T-helper 17 cell (primary cell): ENCODE data around the gene ADCY5. TPM values are rescaled to one million over a fixed set of nuclear protein-coding genes. Genes with fewer than 3 reads are reported as not detected.

Experiments
- ATAC-seq: fragments of 150-1000 bp; cut with Tn5 transposase; 2 replicates; pipeline ENCODE4 v1.10.0; 2021; ENCODE audit warnings: mild to moderate bottlenecking, moderate library complexity
- DNase-seq, 3 donors: peaks; one replicate each; pipeline versions ENCODE4 v3.0.0 to v3.0.0-alpha.2; 2020 to 2021
- H3K9me3 ChIP-seq: one replicate; pipeline ENCODE4 v1.7.0; 2013; ENCODE audit warnings: low read length, mild to moderate bottlenecking; ENCODE audit not compliant: control insufficient read depth, poor library complexity, severe bottlenecking
- H3K27ac Mint-ChIP-seq: one replicate; pipeline ENCODE4 v1.8.0; 2022; ENCODE audit warnings: mild to moderate bottlenecking, moderate library complexity, mixed read lengths
- H3K27me3 Mint-ChIP-seq: one replicate; pipeline ENCODE4 v1.8.0; 2022; ENCODE audit warnings: mixed read lengths
- H3K36me3 Mint-ChIP-seq: one replicate; pipeline ENCODE4 v1.8.0; 2022; ENCODE audit warnings: low read depth, mixed read lengths
- H3K4me1 Mint-ChIP-seq: one replicate; pipeline ENCODE4 v1.8.0; 2022; ENCODE audit warnings: mild to moderate bottlenecking, mixed read lengths
- H3K4me3 Mint-ChIP-seq: one replicate; pipeline ENCODE4 v1.8.0; 2022; ENCODE audit warnings: mild to moderate bottlenecking, moderate library complexity, mixed read lengths
- total RNA-seq, 4 donors: library from RNA in 2 of 4; stranded (reverse) in 2 of 4; gene quantifications; one replicate each; pipeline ENCODE4 v1.2.3 and lab custom pipeline; 2022 to 2026

The ADCY5 gene
- total RNA-seq, 2 donors from 2014 or later = not detected

- ATAC-seq (no peak), DNase-seq (no peak)
- no peaks in the 10 kb centered on the region for H3K9me3 ChIP-seq
- H3K27ac Mint-ChIP-seq = no peak overlapping the region
- H3K27me3 Mint-ChIP-seq = peaks cover 59% of the 10 kb centered on the region
- peaks cover 6% of the 10 kb centered on the region for H3K4me1 Mint-ChIP-seq
- peaks cover 5% of the 10 kb centered on the region for H3K36me3 Mint-ChIP-seq
- peak overlapping the region; percentile 74 for H3K4me3 Mint-ChIP-seq
These were observed 459 bp upstream of the ADCY5 start for GRCh38 chr3:123449102-123449996.

- H3K4me3 Mint-ChIP-seq = no peak overlapping the region
- ATAC-seq = peak; percentile 75
These were observed 957 bp downstream of the ADCY5 start for GRCh38 chr3:123447749-123448517.

GRCh38 chr3:123447416-123447748 is 1.5 kb downstream of the ADCY5 start:
- no peaks in the 10 kb centered on the region for H3K9me3 ChIP-seq
- DNase-seq (no peak), ATAC-seq (no peak)
- H3K36me3 Mint-ChIP-seq = peaks cover 8% of the 10 kb centered on the region
- H3K4me1 Mint-ChIP-seq = peaks cover 2% of the 10 kb centered on the region
- peak overlapping the region; percentile 82 for H3K4me3 Mint-ChIP-seq
- H3K27ac Mint-ChIP-seq = no peak overlapping the region
- peaks cover 67% of the 10 kb centered on the region for H3K27me3 Mint-ChIP-seq

More at GRCh38 chr3:123447749-123448517, 957 bp downstream of the ADCY5 start:
- Mint-ChIP-seq H3K27ac (no peak overlapping the region), H3K27me3 (peaks cover 61% of the 10 kb centered on the region), H3K4me1 (peaks cover 2% of the 10 kb centered on the region), H3K36me3 (peaks cover 8% of the 10 kb centered on the region)
- DNase-seq = peak in 2 of 3 donors; percentile 30 to 35
- no peaks in the 10 kb centered on the region for H3K9me3 ChIP-seq

GRCh38 chr3:123446610-123447109 is 2.2 kb downstream of the ADCY5 start:
- peak overlapping the region; percentile 82 for H3K4me3 Mint-ChIP-seq

GRCh38 chr3:123446210-123446609 is 2.7 kb downstream of the ADCY5 start:
- H3K4me3 Mint-ChIP-seq = peak overlapping the region; percentile 82
- no peak for ATAC-seq

More at GRCh38 chr3:123446610-123447109, 2.2 kb downstream of the ADCY5 start:
- Mint-ChIP-seq H3K36me3 (peaks cover 8% of the 10 kb centered on the region), H3K27me3 (peaks cover 74% of the 10 kb centered on the region), H3K27ac (no peak overlapping the region), H3K4me1 (peaks cover 2% of the 10 kb centered on the region)
- DNase-seq = no peak
- no peak for ATAC-seq
- H3K9me3 ChIP-seq = no peaks in the 10 kb centered on the region

GRCh38 chr3:123445702-123446101 is 3.2 kb downstream of the ADCY5 start:
- Mint-ChIP-seq H3K27ac (no peak overlapping the region), H3K4me3 (peak overlapping the region; percentile 82), H3K27me3 (peaks cover 75% of the 10 kb centered on the region), H3K4me1 (peaks cover 2% of the 10 kb centered on the region), H3K36me3 (peaks cover 8% of the 10 kb centered on the region)
- no peak for ATAC-seq
- H3K9me3 ChIP-seq = no peaks in the 10 kb centered on the region
- no peak for DNase-seq

More at GRCh38 chr3:123446210-123446609, 2.7 kb downstream of the ADCY5 start:
- H3K9me3 ChIP-seq = no peaks in the 10 kb centered on the region
- H3K4me1 Mint-ChIP-seq = peaks cover 2% of the 10 kb centered on the region
- H3K27me3 Mint-ChIP-seq = peaks cover 75% of the 10 kb centered on the region
- no peak overlapping the region for H3K27ac Mint-ChIP-seq
- peaks cover 8% of the 10 kb centered on the region for H3K36me3 Mint-ChIP-seq
- DNase-seq = no peak

GRCh38 chr3:123444744-123445143 is 4.1 kb downstream of the ADCY5 start:
- Mint-ChIP-seq H3K27me3 (peaks cover 77% of the 10 kb centered on the region), H3K27ac (no peak overlapping the region), H3K4me3 (no peak overlapping the region), H3K4me1 (peaks cover 2% of the 10 kb centered on the region), H3K36me3 (peaks cover 11% of the 10 kb centered on the region)
- no peak for DNase-seq
- no peaks in the 10 kb centered on the region for H3K9me3 ChIP-seq
- no peak for ATAC-seq

GRCh38 chr3:123444023-123444422 is 4.9 kb downstream of the ADCY5 start:
- Mint-ChIP-seq H3K36me3 (peaks cover 11% of the 10 kb centered on the region), H3K27me3 (peaks cover 83% of the 10 kb centered on the region), H3K27ac (no peak overlapping the region), H3K4me3 (no peak overlapping the region), H3K4me1 (peaks cover 2% of the 10 kb centered on the region)
- no peaks in the 10 kb centered on the region for H3K9me3 ChIP-seq
- ATAC-seq = no peak
- DNase-seq = no peak

- DNase-seq = no peak
- Mint-ChIP-seq H3K27me3 (peaks cover 92% of the 10 kb centered on the region), H3K36me3 (peaks cover 11% of the 10 kb centered on the region), H3K4me3 (no peak overlapping the region), H3K27ac (no peak overlapping the region), H3K4me1 (peaks cover 2% of the 10 kb centered on the region)
- ATAC-seq = no peak
- H3K9me3 ChIP-seq = no peaks in the 10 kb centered on the region
These were observed 6.0 kb downstream of the ADCY5 start for GRCh38 chr3:123442908-123443307.

- Mint-ChIP-seq H3K27me3 (peaks cover 95% of the 10 kb centered on the region), H3K27ac (no peak overlapping the region), H3K36me3 (peaks cover 11% of the 10 kb centered on the region), H3K4me3 (no peak overlapping the region), H3K4me1 (peaks cover 2% of the 10 kb centered on the region)
- H3K9me3 ChIP-seq = no peaks in the 10 kb centered on the region
- ATAC-seq (no peak), DNase-seq (no peak)
These were observed 6.8 kb downstream of the ADCY5 start for GRCh38 chr3:123442125-123442524.

GRCh38 chr3:123439806-123440580 is 8.9 kb downstream of the ADCY5 start:
- Mint-ChIP-seq H3K4me1 (no peaks in the 10 kb centered on the region), H3K4me3 (no peak overlapping the region), H3K27me3 (peaks cover 79% of the 10 kb centered on the region), H3K27ac (no peak overlapping the region), H3K36me3 (peaks cover 9% of the 10 kb centered on the region)
- ATAC-seq (no peak), DNase-seq (no peak)
- no peaks in the 10 kb centered on the region for H3K9me3 ChIP-seq

GRCh38 chr3:123432832-123433523 is 15.9 kb downstream of the ADCY5 start:
- Mint-ChIP-seq H3K4me1 (no peaks in the 10 kb centered on the region), H3K36me3 (no peaks in the 10 kb centered on the region), H3K27ac (no peak overlapping the region), H3K4me3 (no peak overlapping the region), H3K27me3 (peaks cover 40% of the 10 kb centered on the region)
- DNase-seq (no peak), ATAC-seq (no peak)
- no peaks in the 10 kb centered on the region for H3K9me3 ChIP-seq
